ENCODE results near the gene SSUH2. TPM values are rescaled to one million over a fixed set of nuclear protein-coding genes. Genes with fewer than 3 reads are reported as not detected.
"Not testable (repeated sequence)": the region's sequence is repeated elsewhere in the genome, so short reads cannot be mapped to it uniquely, and the experiment has no call there.

SSUH2 gene
- total and polyA plus RNA-seq, 9 of the 15 experiments (the other 6 are each of a cell fraction or from before 2014, with no cell fraction given): 0.04 to 0.17 (median 0.04) TPM; not detected in 6

DNA sequence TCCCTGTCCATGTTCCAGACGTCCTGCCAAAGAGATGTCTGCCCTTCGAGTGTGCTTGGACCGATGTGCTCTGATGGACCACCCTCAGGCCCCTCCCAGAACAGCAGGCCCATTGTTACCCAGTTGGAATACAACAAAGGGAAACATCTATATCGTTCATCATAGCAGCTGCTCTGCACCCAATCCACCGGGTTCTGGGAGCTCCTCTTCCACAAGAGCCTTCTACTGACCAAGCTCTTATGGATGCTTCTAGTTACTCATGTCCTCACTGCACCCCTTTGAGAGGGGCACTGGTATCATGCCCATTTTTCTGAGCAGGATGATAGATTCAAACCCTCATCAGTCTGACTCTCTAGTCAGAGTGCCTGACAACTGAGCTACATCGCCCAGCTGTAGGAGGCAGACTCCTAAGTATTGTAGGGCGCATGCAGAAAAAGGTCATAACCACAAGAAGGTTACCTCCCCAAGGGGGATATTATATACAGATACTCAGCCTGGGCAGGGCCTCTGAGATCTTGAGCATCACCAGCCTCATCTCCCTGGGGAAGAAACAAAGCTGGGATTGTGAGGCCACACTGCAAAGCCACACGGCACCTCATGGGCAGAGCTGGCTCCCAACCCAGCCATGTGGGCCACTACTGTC is at the start of gene SSUH2 (continued):
- TF ChIP-seq, protein P1, sequence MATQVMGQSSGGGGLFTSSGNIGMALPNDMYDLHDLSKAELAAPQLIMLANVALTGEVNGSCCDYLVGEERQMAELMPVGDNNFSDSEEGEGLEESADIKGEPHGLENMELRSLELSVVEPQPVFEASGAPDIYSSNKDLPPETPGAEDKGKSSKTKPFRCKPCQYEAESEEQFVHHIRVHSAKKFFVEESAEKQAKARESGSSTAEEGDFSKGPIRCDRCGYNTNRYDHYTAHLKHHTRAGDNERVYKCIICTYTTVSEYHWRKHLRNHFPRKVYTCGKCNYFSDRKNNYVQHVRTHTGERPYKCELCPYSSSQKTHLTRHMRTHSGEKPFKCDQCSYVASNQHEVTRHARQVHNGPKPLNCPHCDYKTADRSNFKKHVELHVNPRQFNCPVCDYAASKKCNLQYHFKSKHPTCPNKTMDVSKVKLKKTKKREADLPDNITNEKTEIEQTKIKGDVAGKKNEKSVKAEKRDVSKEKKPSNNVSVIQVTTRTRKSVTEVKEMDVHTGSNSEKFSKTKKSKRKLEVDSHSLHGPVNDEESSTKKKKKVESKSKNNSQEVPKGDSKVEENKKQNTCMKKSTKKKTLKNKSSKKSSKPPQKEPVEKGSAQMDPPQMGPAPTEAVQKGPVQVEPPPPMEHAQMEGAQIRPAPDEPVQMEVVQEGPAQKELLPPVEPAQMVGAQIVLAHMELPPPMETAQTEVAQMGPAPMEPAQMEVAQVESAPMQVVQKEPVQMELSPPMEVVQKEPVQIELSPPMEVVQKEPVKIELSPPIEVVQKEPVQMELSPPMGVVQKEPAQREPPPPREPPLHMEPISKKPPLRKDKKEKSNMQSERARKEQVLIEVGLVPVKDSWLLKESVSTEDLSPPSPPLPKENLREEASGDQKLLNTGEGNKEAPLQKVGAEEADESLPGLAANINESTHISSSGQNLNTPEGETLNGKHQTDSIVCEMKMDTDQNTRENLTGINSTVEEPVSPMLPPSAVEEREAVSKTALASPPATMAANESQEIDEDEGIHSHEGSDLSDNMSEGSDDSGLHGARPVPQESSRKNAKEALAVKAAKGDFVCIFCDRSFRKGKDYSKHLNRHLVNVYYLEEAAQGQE (IDR thresholded peaks at IDR 0.05; ENCODE audit: borderline replicate concordance): no peak
- TF ChIP-seq, protein P1 (CRISPR knock-in tag; IDR thresholded peaks at IDR 0.05; ENCODE audit: low read depth): no peak
- TF ChIP-seq SIRT6 (IDR thresholded peaks at IDR 0.05; ENCODE audit: low read depth, low read length) (no peak), STAT6 (CRISPR knock-in tag; IDR thresholded peaks at IDR 0.05) (no peak)

DNA sequence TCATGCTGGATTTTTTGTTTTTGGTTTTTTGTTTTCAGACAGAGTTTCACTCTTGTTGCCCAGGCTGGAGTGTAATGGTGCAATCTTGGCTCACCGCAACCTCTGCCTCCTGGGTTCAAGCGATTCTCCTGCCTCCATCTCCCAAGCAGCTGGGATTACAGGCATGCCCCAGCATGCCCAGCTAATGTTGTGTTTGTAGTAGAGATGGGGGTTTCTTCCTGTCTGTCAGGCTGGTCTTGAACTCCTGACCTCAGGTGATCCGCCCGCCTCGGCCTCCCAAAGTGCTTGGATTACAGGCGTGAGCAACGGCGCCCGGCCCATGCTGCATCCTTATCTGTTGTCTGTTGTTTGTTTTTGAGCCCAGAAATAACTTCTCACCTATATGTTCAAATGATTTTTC is 46.7 kb upstream of the SSUH2 start:
- H3K4me2 ChIP-seq (ENCODE audit: insufficient read depth, low read length); H3K27me3 ChIP-seq (ENCODE audit: control insufficient read depth in 2 of 2, insufficient read depth in 2 of 2, low read length in 2 of 2); FAIRE-seq; H3K4me3 ChIP-seq; H3K9me3 ChIP-seq (replicated peaks; ENCODE audit: control insufficient read depth, insufficient read depth, low read depth, low read length); H2AFZ ChIP-seq (ENCODE audit: low read depth, low read length); POLR2A ChIA-PET; intact Hi-C loops (cut with micrococcal nuclease); H3K9me1 ChIP-seq (ENCODE audit: control insufficient read depth, insufficient read depth, low read length); H3K27ac ChIP-seq (ENCODE audit: extremely low read depth, low read depth, low read length); DNase-seq (ENCODE audit: extremely low read depth in 1 of 4, low spot score in 3 of 4); H4K20me1 ChIP-seq (replicated peaks; ENCODE audit: control insufficient read depth, insufficient read depth, low read length); ATAC-seq; BruUV-seq (replicated peaks); H3K79me2 ChIP-seq (ENCODE audit: control insufficient read depth, insufficient read depth, low read length); H3K36me3 ChIP-seq (ENCODE audit: control insufficient read depth, insufficient read depth, low read length); H3K9ac ChIP-seq (ENCODE audit: insufficient read depth in 1 of 2, low read depth in 2 of 2, low read length in 2 of 2); H3K4me1 ChIP-seq (replicated peaks in 1 of 2; ENCODE audit: control insufficient read depth in 2 of 2, insufficient read depth in 2 of 2, low read length in 2 of 2); in situ Hi-C loops (cut with MboI); CTCF ChIA-PET (ENCODE audit: low intra/inter-chr PET ratio): not testable (repeated sequence)
- 6% methylated on average over 9 of the region's 9 CpGs for WGBS (ENCODE audit: insufficient coverage, low coverage, missing lambda C conversion rate)

Measured in K562 (cell line).